Right renal cortex interstitium (tissue), 3 donors: ENCODE measurements around the gene C20orf204. TPM values are rescaled to one million over a fixed set of nuclear protein-coding genes. Genes with fewer than 3 reads are reported as not detected.

ENCODE experiments used
- DNase-seq, 3 donors: peaks; one replicate each; pipeline ENCODE4 v3.0.0-alpha.2; 2013; ENCODE audit warnings: low read depth in 3 of 3, low spot score in 2 of 3
- polyA plus RNA-seq, 3 donors: library from polyadenylated mRNA; unstranded; fragments of 120-200 nt; gene quantifications; one replicate each; pipeline ENCODE4 v1.2.1, GENCODE V29; 2013; ENCODE audit not compliant: insufficient read length in 3 of 3

Gene C20orf204
- polyA plus RNA-seq, 3 donors = 0.40 to 0.51 (median 0.43) TPM

DNA sequence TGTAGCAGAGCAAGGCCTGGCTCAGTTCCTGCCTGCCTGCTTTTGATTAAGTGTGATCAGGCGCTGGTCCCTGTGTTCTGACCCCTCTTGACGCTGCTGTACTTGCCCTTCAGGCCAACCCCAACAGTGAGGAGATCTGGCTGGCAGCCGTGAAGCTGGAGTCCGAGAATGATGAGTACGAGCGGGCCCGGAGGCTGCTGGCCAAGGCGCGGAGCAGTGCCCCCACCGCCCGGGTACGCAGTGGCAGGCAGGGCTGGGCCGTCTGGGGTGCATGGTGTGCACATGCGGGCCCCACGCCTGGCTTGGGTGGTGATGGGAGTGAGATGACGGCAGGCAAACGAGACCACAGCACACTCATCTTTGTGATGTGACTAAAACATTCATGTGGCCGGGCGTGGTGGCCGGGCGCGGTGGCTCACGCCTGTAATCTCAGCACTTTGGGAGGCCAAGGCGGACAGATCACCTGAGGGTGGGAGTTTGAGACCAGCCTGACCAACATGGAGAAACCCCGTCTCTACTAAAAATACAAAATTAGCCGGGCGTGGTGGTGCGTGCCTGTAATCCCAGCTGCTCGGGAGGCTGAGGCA is 10.1 kb upstream of the C20orf204 start:
- DNase-seq = no peak

DNA sequence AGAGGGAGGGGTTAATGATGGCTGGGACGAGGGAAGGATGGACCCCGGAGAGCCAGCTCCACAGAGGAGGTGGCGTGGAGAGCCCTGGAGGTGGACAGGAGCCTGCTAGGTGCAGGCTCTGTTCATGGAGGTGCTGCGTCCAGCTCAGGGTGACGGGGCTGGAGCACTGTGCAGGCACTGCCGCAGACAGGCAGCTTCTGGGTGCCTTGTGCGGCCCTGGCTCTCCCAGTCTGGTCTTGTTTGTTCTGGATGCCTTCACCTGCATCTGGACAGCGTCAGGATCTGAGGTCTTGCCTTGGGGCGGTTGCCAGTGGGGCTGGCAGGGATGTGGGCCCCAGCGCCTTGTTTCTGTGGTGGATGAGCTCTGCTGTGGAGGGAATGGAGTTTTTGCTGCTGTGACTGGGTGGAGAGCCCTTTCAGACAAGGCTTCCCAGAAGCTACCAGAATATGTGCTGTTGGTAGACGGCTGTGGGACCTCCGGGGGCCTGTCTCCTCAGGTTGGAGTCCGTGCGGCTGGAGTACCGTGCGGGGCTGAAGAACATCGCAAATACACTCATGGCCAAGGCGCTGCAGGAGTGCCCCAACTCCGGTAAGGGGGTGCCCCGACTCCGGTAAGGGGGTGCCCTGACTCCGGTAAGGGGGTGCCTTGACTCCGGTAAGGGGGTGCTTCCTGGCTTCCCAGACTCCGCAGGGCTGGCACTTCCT is 7.8 kb upstream of the C20orf204 start:
- DNase-seq = no peak

DNA sequence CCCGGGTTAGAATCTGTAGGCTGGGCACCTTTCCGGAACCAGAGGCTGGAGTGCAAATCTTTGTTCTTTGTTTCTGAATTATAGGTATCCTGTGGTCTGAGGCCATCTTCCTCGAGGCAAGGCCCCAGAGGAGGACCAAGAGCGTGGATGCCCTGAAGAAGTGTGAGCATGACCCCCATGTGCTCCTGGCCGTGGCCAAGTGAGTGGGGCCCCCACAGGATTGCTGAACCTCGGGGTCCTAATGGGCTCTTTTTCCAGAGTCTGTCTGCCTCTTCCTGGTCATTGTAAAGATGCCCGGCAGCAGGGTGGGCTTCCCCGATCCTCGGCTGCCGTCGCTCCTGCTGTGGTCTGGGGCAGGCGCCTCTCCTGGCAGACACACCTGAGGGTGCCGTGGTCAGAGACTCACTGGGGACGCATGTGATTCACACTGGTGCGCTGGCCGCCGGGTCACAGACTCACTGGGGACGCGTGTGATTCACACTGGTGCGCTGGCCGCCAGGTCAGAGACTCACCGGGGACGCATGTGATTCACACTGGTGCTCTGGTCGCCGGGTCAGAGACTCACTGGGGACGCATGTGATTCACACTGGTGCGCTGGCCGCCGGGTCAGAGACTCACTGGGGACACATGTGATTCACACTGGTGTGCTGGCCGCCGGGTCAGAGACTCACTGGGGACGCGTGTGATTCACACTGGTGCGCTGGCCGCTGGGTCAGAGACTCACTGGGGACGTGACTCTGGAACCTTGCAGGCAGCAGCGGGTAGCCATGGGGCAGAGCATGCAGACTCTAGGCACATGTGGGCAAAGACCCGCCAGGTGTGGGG is 6.5 kb upstream of the C20orf204 start:
- DNase-seq = no peak

DNA sequence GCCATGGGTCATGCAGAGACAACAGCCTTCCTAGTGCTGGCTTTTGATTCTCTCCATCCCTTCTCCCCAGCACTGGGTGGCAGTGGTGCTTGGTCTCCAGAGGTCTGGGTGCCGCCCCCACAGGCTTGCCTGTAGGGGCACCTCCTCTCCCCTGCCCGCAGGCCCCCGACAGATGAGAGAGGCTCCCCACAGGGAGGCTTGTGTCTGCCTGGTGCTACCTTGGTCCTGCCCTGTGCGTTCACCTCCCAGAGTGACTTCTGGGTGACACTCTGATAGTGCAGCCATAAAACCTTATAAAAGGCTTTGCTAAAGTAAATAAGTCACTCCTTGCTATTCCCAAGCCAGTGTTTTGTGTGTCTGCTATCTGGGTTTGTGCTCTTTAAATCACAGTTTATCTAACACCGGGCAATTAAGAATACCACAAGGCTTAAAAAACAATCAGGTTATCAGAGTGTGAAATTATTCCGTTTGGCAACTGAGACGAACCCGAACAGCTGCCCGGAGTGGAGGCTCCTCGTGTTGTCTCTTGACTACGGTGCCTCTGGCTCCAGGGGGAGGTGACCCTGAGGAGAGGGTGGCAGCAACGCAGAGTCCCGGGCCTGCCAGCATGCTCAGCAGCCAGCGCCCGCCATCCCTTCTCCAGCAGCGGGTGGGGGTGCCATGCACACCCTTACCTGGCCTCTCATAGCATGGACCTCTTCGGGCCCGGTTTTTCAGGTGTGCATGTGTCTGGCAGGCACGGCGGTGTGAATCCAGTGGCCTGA is 5.4 kb upstream of the C20orf204 start:
- DNase-seq = no peak

DNA sequence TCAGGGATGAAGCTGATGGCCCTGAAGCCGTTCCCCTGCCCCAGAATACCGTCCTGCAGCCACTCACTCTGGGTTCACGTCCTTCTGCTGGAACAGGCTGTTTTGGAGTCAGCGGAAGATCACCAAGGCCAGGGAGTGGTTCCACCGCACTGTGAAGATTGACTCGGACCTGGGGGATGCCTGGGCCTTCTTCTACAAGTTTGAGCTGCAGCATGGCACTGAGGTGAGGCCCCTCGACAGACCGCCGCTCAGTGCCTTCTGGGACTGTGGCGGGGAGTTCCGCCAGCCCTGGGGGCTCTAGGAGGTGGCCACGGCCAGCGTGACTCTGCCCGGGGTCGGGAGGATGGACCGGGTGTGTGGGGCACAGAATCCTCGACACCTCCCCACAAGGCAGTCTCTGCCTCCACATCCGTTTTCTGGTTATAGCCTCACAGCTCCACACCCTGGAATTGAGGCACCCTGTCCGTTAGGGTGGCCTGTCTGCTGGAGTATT is 4.1 kb upstream of the C20orf204 start:
- no peak for DNase-seq

DNA sequence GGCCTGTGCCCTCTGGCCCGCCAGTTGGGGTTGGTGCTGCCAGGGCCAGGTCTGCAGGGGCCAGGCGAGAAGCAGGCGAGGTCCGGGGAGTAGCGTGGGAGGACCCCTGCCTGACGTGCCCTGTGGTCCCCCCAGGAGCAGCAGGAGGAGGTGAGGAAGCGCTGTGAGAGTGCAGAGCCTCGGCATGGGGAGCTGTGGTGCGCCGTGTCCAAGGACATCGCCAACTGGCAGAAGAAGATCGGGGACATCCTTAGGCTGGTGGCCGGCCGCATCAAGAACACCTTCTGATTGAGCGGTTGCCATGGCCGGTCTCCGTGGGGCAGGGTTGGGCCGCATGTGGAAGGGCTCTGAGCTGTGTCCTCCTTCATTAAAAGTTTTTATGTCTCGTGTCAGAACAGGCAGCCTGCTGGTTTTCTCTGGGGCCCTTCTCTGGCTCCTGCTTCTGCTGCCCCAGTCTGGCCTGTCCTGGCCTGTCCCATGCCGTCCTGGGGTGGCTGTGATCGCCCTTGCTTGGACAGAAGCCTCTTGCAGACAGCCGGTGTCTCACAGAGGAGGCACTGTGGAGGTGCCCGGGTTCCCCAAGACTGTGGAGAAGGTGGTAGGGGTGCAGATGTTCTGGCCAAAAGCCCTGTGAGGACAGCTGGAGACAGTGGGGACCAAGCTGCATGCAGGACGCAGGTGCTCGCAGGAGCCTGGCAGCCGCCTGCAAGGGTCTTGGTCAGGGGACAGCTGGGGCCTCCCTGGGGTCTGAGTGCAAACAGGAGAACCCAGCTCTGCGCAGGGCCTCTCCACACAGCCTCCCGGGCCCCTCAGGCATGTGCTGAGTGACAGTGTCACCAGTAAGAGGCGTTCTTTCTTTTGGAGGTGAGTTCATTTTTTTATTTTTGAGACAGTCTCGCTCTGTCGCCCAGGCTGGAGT is 3.0 kb upstream of the C20orf204 start:
- DNase-seq = no peak

DNA sequence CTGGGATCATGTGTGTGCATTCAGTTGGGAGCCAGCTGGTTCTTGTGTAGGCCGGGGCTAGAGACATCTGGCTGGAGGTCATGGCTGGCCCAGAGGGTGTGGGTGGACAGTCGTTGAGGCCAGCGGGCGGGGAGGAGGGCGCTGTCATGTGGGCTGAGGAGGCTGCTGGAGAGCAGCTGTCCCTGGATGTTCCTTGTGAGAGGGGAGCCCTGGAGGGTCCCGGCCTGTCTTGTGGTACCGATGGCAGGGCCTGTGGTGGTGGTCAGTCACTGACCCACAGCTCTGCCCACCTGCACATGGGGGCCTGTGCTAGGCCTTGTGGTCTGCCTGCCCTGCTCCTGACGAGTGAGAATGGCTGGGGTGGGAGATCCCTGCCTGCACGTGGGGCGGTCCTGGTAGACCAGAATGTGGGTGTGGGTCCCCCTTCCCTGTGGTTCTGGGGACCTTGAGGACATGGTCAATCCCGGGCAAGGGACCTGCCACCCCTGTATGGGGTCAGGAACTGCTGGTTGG is 1.9 kb upstream of the C20orf204 start:
- DNase-seq = no peak

DNA sequence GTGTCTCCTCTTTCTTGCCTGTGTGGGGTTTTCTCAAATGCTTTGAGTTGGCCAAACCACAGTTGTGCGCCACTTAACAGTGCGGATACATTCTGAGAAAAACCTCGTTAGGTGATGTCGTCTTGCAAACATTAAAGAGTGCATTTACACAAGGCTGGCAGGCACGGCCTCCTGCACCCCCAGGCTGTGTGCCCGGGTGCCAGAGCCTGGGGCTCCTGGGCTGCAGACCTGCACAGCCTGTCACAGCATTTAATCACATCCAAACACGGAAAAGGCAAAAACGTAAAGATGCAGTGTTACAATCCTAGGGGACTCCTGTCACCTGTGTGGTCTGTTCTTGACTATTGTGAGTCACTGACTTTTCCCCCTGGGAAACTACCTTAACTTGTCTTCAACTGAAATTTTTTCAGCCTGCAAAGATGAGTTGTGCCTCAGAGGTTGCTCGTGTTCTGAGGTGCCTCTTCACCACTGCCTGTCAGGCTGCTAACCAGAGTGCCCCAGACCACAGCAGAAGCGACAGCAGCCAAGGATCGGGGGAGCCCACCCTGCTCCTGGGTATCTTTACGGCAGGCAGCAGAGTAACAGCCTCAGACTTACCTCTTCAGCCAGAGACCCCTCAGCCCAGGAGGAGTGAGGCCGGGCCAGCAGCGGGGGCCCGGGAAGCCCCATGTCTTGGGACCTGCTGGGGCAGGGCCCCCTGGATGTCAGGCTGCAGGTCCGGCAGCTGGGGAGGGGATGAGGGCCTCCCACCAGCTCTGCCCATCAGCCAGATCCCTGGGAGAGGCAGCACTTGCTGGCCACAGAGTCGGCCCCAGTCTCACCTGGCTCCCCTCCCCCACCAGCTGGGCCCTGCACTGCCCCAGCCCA is 683 bp upstream of the C20orf204 start:
- DNase-seq = no peak

DNA sequence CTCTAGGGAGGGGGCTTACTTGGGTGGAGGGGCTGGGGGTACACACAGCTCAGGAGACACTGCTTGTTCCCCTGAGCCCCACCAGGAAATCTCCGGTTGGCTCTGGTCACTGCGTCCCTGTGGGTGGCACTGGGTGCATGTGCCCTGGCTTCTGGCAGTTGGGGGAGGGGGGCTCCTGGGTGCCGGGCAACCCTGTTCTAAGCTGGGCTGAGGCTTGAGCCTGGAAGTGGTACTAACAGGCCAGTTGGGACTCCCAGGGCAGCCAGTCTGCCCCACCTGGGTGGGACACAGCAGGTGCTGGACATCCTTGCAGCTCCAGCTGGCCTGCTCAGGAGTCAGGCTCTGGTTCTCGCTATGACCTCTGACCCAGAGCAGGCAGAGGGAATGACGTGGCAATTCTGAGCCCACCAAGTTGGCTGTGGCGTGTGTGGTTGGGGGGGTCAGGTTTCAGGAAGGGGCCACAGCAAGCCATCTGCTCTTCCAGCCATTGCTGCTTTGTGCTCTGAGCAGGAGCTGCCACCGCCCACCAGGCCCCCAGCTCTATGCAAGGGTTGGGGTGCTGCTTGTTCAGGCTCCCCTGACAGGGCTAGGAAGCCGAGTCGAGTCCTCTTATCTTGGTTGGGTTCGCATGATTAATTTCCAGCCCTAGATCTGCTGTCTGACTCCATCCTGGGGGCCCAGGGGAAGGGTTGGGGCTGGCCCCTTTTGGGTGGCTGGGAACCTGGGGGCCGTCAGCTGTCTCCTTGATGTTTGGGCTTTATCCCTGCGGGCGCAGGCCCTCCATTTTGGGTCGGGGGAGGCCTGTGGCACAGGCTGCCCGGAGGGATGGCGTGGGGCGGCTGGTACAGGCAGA is 590 bp downstream of the C20orf204 start:
- DNase-seq = no peak

DNA sequence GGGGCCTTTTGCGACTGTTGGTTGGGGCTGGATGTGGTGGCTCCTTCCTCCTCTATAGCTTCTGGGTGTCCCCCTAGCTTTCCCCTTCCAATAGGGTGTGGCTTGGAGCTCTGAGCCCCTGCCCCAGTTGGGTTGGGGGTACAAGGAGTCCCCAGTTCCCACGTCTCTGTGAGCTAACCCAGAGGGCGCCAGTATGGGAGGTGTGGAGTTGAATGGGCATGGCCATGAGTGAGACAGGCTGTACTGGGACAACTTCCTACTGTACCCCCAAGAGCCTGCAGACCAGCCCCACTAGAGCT is 1.2 kb downstream of the C20orf204 start:
- DNase-seq = no peak

DNA sequence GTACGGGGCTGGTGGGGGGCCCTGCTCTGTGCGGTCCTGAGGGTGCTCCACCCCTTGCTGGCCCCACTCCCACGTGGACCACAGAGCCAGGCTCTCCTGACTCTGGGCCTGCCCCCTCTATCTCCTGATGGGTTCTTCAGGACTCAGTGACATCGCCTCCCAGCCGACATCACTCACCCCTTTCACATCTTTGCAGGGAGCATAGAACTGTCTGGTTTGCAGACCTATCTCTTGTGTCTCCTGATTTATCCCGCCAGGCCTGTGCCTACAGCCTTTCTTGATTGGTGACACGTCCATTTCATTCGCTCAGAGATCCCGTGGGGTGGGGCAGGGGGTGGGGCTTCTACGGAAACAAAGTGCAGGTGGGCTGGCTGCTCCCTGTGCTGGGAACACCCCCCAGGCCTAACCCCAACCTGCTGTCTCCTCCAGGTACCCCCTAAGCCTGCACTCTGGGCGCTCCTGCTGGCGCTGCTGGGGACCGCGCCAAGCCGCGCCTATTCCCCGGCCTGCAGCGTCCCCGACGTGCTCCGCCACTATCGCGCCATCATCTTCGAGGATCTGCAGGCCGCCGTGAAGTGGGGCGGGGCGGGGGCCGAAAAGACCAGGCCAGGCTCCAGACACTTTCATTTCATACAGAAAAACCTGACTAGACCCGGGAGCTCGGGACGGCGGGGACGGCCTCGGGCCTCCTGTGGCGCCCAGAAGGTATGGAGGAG is 1.7 kb downstream of the C20orf204 start:
- no peak for DNase-seq

DNA sequence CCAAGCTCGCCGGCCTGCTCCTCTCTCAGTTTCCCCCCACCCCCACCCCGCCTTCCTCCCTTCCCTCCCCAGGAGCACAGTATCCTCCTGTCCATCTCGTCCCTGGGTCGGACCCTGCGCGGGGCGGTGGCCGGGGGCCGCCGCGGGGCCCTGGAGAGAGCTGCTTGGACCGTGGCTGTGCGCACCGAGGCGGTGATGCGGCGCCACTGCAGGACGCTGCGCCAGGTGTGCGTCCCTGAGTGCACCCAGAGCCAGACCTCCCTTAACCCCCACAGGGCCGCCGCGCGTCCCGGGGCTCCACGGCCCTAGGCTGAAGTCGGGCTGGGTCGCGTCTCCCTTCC is 2.2 kb downstream of the C20orf204 start:
- no peak for DNase-seq

DNA sequence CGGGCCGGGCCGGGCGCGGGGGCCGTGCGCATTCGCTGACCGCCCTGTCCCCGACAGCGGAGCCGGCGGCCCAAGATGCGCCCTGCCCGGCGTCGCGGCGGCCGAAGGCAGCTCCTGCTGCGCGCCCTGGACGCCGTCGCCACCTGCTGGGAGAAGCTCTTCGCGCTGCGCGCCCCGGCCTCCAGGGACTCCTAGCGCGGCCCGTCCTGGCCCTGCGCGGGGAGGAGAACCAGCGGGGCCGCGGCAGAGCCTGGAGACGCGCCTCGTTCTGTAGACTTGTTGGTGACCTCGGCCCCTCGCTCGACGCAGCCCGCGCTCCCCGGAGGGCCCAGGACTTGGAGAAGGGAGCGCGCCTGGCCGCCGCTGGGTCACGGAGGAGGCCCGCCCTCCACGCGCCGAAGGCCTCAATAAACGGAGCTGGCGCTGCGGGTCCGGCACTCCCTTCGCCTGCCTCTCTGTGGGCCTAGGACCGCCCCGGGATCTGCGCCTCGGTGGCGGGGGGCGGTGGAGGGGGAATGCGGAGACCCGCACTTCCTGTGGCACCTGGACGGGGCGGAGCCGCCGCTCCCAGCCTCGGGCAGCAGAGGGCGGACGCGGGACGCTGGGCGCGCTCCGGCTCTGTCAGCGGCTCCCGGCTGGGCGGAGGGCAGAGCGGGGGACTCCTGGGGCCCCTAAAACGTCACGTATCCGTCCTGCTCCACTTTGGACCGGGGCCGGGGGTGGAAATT is 2.7 kb downstream of the C20orf204 start:
- DNase-seq = peak in 1 of 3 donors; percentile 62

DNA sequence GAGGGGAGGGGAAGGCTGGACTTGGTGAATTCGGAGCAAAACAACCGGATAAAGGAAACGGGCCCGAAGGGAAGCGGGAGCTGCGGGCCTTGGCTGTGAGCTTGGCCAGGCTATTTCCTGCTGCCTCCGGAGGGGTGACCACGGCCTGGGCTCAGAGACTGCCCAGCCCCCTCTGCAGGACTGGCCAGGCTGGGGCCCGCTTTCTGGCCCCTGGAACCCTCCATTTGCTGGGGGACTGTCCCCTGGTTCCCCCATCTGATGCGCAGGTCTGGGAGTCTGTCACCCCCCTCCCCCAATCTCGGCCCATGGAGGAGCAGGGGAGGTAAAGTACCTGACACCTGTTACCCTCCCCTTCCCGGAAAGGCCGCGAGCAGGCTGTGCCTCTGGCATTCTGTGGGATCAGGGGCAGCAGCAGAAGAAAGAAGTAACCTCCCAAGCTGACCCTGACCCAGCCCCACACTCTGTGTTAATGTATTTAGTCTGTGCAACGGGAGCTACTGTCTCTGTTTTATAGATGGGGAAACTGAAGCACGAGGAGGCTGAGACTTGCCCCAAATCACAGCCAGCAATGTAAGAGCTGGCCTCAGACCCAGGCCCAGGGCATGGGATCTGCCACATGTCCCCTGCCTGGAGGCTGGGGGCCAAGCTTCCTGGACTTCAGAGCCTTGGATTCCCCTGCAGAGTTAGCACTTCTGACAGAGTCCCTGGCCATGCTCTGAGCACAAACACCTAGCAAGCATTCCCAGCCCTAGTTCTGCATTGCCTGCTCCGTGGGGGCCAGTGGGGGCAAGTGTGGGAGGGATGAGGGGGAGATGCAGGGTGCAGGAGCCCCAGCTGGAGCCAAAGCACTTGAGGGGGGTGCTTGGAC is 3.5 kb downstream of the C20orf204 start:
- DNase-seq = no peak

DNA sequence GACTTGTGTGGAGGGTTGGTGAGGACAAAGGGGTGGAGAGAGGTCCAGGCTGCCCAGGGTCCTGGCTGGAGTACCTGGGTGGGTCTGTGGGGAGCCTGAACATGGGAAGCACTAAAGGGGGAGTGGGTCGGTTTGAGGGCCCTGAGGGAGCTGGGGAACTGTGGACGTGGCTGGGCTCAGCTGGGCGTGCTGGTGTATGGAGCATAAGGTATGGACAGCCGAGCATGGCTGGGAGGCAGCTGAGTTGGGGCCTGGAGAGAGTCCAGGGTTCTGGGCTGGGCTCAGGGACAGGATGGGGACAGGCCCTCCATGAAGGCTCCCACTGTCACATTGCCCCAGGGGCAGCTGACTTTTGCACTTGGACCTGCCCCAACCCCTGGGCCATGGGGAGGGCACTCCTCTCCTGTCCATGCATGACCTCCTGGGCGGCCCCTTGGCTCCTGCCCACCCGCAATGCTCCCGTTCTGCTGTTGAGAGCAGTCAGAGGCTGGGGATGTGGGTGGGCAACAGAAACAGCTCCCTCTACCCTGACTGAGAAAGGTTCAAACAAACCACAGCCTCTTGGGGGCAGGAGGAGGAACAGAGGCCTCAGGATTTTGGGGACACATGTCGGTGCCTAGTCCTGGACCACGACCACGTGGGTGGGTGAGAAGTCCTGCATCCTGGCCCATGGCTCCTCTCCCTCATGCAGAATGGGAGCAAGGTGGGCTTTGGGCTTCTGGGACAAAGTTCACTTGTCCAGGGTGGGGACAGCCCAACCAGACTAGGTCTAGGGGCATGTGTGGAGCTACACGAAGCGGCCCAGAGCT is 4.5 kb downstream of the C20orf204 start:
- no peak for DNase-seq
